Esophagus squamous epithelium (tissue), 4 donors: ENCODE data around the gene LPAR3.

Experiments used
- POLR2A ChIP-seq, 4 donors: fragments of 450-650 bp; IDR thresholded peaks; one replicate each; pipeline ENCODE4 v1.6.1; 2017; ENCODE audit warnings: antibody characterized with exemption in 4 of 4, mild to moderate bottlenecking in 4 of 4, moderate library complexity in 3 of 4
- TF ChIP-seq, protein P1 (sequence below), 6 experiments: fragments of 450-650 bp in 4 of 6; fragments of 200-600 bp in 2 of 6; sonication (generic) in 2 of 6; IDR thresholded peaks; one replicate each; pipeline ENCODE4 v1.5.1; 2016 to 2019; ENCODE audit warnings: antibody characterized with exemption in 6 of 6, mild to moderate bottlenecking in 4 of 6, moderate library complexity in 4 of 6

DNA sequence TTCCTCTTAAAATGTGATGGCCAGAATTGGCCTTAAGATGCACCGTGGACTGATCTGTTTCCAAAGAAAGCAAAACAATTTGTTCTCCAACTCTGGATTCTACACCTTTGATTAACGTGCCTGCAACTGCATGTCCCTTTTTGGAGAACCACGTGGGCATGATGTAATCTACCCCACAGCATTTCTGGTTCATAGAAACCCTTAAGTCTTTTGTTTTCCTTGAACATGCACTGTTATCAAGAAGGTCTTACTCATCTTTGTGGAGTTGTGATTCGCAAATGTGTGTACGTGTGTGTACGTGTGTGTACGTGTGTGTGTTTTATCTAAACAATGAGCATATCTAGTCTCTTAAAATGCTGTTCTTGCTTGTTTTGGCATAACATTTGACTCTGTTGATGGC lies 57.8 kb downstream of the LPAR3 start:
- TF ChIP-seq, protein P1, sequence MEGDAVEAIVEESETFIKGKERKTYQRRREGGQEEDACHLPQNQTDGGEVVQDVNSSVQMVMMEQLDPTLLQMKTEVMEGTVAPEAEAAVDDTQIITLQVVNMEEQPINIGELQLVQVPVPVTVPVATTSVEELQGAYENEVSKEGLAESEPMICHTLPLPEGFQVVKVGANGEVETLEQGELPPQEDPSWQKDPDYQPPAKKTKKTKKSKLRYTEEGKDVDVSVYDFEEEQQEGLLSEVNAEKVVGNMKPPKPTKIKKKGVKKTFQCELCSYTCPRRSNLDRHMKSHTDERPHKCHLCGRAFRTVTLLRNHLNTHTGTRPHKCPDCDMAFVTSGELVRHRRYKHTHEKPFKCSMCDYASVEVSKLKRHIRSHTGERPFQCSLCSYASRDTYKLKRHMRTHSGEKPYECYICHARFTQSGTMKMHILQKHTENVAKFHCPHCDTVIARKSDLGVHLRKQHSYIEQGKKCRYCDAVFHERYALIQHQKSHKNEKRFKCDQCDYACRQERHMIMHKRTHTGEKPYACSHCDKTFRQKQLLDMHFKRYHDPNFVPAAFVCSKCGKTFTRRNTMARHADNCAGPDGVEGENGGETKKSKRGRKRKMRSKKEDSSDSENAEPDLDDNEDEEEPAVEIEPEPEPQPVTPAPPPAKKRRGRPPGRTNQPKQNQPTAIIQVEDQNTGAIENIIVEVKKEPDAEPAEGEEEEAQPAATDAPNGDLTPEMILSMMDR (IDR thresholded peaks at IDR 0.05): no peak
- TF ChIP-seq POLR2A (IDR thresholded peaks at IDR 0.05): no peak
